ENCODE measurements around the gene SMAD4. TPM values are rescaled to one million over a fixed set of nuclear protein-coding genes. Genes with fewer than 3 reads are reported as not detected.
A peak's percentile ranks its signal among the peaks of the same experiment; 100 is the strongest.

SMAD4 gene
- total RNA-seq, 1 experiment from 2014 or later: 172 TPM

GRCh38 chr18:51098082-51098481 lies 68.1 kb downstream of the SMAD4 start:
- Mint-ChIP-seq H3K27ac (no peak overlapping the region), H3K27me3 (ENCODE audit: low read depth) (no peaks in the 10 kb centered on the region; the same call in 1 of the 2 replicates), H3K4me1 (peaks cover 3 to 4% of the 10 kb centered on the region in 2 experiments), H3K4me3 (no peak overlapping the region; a peak in 1 of 5 replicates), H3K36me3 (ENCODE audit: insufficient read depth in 1 of 3, low read depth in 3 of 3) (peaks cover 3 to 9% (median 6%) of the 10 kb centered on the region in 3 experiments; a peak in 5 of 7 replicates), H3K9me3 (peaks cover 10 to 17% of the 10 kb centered on the region in 2 experiments; a peak in 4 of 5 replicates)
- H3K79me1 ChIP-seq (ENCODE audit: insufficient read depth, low read depth, low read length, poor library complexity, severe bottlenecking): no peaks in the 10 kb centered on the region
- H2AFZ ChIP-seq (ENCODE audit: low read length): no peak overlapping the region
- no peak overlapping the region for H3T11ph ChIP-seq (ENCODE audit: low read length)
- DNase-seq: no peak
- H3K23me2 ChIP-seq (ENCODE audit: insufficient read length, low read depth, low read length, poor library complexity, severe bottlenecking): no peaks in the 10 kb centered on the region
- H3K14ac ChIP-seq (ENCODE audit: insufficient read depth, low read length): no peak overlapping the region
- no peak overlapping the region for H2BK5ac ChIP-seq (ENCODE audit: insufficient read length, low read length)
- no peaks in the 10 kb centered on the region for H3K4me1 ChIP-seq (ENCODE audit: insufficient read depth, low read length)
- no CpG with 5 or more reads among the region's 5 CpGs for WGBS (ENCODE audit: extremely low coverage, insufficient read length, low lambda C conversion rate)
- no peak overlapping the region for H3K27ac ChIP-seq (ENCODE audit: insufficient read length, low read depth, low read length)
- H3K4ac ChIP-seq (ENCODE audit: low read depth, low read length): no peak overlapping the region
- no peak overlapping the region for H3K9ac ChIP-seq (ENCODE audit: extremely low read depth, insufficient read length, low read length)
- no peak overlapping the region for H4K5ac ChIP-seq (ENCODE audit: insufficient read length, low read depth, low read length)
- no peak overlapping the region for H2BK120ac ChIP-seq (ENCODE audit: low read depth, low read length, poor library complexity, severe bottlenecking)
- H2BK15ac ChIP-seq (ENCODE audit: low read depth, low read length): 0 out of 2 replicates have a peak overlapping the region, but pooled peaks have one; percentile 14
- no peak overlapping the region for H3K18ac ChIP-seq (ENCODE audit: insufficient read length, low read depth, low read length)
- H4K20me1 ChIP-seq (ENCODE audit: control insufficient read depth, insufficient read depth, insufficient read length): no peaks in the 10 kb centered on the region
- no peak overlapping the region for H4K8ac ChIP-seq (replicated peaks; ENCODE audit: insufficient read length, low read depth, low read length)
- H3K4me2 ChIP-seq (ENCODE audit: insufficient read depth, insufficient read length, low read length): no peak overlapping the region
- H3K56ac ChIP-seq (ENCODE audit: insufficient read length, low read depth, low read length): no peak overlapping the region
- no peaks in the 10 kb centered on the region for H3K27me3 ChIP-seq (ENCODE audit: insufficient read depth, low read length)
- H2BK12ac ChIP-seq (ENCODE audit: insufficient read length, low read depth, low read length): no peak overlapping the region
- no peak for TF ChIP-seq CTCF (conservative IDR thresholded peaks at IDR 0.05)
- no peaks in the 10 kb centered on the region for H3K9me3 ChIP-seq (ENCODE audit: control insufficient read depth, low read depth, low read length)
- H3K79me2 ChIP-seq (ENCODE audit: insufficient read depth, low read length): no peaks in the 10 kb centered on the region
- H3K23ac ChIP-seq (ENCODE audit: insufficient read length, low read depth, low read length): no peak overlapping the region
- no peak overlapping the region for H4K91ac ChIP-seq (ENCODE audit: insufficient read length, low read depth, low read length)
- H2AK5ac ChIP-seq (ENCODE audit: insufficient read length, low read length): no peak overlapping the region
- H2BK20ac ChIP-seq (ENCODE audit: low read depth, low read length, poor library complexity, severe bottlenecking): no peak overlapping the region

Data from H9 (cell line).